GM18498 (cell line): ENCODE measurements around the gene CCDC27.
"Not testable (repeated sequence)": the region's sequence is repeated elsewhere in the genome, so short reads cannot be mapped to it uniquely, and the experiment has no call there.

Source experiments
- ATAC-seq: cut with Tn5 transposase; IDR thresholded peaks from one replicate; pipeline ENCODE4 v1.9.1; 2021; ENCODE audit warnings: mild to moderate bottlenecking, moderate library complexity; ENCODE audit not compliant: unreplicated experiment

CCDC27 gene

DNA sequence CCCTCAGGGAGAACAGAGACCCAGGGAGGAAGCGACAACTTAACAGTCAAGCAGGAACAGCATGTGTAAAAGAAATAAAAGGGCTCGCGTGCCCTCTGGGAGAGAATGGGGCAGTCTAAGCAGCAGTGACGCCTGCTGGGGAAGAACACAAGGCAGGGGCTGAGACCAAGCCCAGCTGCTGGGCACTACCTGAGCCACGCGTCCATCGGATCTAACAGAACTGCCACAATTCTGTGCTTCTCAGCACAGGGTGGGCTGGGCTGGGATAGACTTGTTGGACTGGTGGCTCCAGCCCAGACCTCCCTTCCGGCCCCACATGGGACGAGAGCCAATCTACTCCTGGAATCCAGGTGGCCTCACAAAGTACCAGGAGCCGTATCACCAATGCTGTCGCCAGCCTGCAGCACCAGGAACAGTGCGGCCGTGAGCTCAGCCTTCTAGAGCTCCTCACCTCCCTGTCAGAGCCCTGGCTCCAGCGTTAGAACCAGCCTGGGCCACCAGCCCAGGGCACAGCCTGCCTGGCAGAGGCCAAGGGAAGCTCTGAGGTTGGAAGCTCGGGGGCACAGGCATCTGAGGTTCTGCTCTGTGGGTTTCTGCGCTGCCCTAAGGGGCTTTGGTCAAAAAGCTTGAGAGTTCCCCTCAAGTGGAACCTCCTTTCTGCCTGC lies 36.6 kb downstream of the CCDC27 start:
- no peak for ATAC-seq

DNA sequence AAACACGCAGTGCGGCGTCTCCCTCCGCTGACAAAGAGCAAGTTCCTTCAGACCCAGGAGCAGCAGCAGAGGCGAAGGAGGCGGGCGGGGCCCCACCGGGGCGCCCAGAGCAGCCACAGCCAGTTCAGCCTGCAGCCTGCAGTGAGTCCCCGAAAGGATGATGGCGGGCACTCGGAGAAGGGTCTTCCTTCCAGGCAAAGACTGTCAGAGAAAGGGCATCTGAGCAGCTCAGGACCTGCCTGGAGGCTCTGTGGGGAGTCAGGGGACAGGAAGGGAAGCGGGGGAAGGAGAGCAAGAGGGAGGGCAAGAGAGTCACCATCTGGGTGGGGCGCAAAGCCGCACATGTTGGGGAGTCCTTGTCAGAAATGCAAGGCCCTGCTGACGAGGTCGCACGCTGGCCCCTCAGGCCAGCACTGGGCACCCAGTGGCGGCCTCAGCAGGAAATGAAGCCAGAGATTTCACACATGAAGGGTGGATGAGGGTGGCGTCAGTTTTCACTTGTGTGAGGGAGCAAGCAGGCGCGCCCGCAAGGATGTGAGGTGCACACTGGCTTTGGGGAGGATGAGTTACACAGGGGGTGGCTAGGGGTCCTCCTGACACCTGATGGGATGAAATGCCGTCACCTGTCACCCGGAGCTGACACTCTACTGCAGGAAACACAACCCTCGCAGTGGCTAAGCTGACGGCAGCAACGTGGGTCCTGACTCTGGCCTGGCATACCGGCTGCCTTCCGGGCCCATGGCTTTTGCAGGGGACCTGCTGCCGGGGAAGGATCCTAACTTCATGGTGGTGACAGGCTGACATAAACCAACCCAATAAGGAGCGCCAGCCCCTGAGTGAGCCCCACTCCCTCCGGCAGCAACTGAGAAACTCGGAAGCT lies 37.4 kb downstream of the CCDC27 start:
- ATAC-seq = no peak

DNA sequence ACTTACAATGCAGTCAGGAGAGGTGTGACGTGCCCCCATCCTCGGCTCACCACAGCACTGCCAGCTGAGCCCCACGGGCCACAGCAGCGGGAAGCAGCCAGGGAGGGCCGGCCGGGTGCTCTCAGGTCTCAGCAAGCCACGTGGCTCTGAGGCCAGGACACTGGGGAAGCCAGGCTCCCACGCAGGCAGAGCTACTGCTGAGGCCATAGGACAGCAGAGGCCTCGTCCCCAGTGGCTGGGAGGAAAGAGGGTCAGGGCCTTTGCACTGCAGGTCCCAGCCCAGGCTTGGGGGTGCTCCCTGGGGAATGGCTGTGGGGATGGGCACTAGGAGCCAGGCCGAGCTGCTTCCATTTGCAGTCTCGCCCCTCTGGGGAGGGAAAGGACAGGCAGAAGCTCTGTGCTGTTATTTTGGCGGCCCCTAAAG lies 38.3 kb downstream of the CCDC27 start:
- ATAC-seq = no peak

DNA sequence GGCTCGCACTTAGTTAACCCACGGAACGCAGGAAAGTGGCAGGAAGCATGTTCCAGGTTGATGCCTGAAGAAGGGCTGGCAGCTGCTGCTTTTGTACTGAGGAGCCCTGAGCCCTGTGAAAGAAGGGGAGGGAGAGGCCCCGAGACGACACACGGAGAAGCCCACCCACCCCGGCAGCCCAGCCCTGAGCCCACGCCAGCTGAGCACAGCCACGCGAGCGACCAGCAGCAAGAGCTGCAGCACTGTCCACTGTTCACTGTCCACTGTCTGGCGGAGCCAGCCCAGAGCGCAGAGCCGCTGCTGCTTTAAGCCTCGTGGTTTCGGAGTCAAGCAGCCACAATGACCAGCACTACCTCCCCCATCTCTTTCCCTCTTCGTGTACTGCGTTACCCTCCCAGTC lies 38.7 kb downstream of the CCDC27 start:
- ATAC-seq = no peak

DNA sequence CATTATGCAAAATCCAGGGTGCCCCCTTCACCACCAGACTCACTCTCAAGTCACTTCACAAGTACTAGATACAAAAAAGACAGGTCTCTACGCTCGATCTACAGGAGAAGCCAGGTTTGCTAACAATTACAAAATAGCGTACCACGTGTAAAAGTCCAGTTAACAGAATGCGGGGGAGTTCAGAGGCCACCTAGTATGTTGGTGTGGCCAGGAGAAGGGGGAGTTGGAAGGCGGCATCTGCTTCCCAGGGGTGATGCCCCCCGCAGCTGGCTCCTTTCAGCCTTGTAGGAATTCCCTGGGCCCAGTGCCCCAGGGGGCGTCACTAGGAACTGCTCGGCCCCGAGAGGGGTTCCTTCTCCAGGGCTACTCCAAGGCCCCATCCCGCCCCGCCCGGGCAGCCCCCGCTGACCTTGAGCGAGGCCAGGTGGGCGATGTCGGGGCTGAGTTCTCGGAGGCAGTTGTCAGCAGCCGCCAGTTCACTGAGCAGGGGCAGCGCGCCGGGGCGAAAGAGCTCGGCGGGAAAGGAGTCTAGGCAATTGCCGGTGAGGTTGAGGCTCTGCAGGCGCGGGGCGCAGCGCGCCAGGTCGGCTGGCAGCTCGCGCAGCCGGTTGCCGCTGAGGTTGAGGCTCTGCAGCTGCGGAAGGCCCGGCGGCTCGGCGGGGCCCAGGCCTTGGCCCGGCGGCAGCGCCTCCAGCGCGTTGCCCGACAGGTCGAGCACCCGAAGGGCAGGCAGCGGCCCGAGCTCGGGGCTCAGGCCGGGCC lies 43.4 kb downstream of the CCDC27 start:
- ATAC-seq = peak; percentile 43

DNA sequence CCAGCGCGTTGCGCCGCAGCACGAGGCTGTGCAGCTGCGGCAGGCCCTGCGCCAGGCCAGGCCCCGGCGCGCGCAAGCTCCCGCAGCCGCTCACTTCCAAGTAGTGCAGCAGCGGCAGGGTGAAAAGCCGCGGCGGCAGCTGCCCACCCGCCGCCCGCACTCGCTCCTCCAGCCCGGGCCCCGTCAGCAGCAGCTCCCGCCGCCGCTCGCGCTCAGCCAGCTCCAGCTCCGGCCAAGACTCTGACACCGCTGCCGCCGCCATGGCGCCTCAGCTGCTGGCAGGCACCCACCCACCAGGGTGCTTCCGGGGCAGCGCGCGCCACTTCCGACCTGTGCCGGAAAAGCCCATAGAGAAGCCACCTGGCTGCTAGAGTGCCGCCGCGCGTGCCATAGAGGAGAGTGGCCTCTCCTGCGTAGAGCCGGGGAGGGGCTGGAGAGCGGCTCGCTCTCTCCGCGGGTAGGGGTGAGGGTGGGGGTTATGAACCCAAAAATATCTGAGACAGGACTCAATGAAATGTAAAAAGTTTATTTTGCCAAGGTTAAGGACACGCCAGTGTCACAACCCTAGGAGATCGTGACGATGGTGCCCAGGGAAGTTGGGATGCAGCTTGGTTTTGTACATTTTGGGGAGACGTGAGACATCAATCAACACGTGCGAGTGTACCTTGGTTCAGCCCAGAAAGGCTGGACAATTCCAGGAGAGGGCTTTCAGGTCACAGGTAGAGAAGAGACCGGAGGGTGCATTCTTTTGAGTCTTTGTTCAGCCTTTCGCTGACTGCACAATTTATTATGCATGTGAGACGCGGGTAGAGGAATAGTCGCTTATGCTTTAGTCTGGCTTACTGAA lies 44.2 kb downstream of the CCDC27 start, which contains the start of gene LRRC47:
Gene LRRC47 (minus strand): TSS at position 284 of the 847 bp plus-strand sequence. CDS start 22 bp downstream, at position 262.
- ATAC-seq = peak; percentile 95

DNA sequence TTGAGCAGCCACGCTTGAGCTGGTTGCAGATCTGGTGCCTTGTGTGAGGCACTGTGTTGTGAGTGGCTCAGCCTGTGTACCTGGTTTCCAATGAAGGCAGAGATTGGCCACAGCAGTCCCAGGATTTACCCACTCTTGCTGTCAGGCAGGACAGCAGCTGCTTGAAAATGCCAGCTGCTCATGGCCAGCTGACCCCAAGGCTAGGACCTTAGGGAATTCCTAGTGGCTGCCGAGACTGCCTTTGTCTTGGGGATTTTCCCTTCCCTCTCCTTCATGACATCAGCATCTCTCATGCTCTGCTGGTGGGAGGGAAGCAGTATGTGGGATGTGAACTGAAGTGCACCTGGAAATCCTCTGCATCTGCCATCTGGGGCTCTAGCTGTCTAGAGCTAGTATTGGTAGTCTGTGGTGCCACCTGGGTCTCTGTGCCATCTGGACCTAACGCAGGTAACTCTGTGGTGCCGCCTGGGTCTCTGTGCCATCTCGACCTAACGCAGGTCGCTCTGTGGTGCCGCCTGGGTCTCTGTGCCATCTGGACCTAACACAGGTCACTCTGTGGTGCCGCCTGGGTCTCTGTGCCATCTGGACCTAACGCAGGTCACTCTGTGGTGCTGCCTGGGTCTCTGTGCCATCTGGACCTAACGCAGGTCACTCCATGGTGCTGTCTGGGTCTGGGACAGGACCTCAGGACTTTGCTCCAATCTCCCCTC lies 47.9 kb downstream of the CCDC27 start:
- no peak for ATAC-seq

DNA sequence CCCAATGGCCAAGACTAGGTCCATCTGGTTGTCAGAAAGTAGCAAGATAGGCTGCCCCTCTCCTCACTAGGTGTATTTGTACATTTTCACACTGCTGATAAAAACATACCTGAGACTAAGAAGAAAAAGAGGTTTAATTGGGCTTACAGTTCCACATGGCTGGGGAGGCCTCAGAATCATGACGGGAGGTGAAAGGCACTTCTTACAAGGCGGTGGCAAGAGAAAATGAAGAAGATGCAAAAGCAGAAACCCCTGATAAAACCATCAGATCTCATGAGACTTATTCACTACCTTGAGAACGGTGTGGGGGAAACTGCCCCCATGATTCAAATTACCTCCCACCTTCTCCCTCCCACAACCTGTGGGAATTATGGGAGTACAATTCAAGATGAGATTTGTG lies 48.5 kb downstream of the CCDC27 start:
- ATAC-seq = not testable (repeated sequence)

DNA sequence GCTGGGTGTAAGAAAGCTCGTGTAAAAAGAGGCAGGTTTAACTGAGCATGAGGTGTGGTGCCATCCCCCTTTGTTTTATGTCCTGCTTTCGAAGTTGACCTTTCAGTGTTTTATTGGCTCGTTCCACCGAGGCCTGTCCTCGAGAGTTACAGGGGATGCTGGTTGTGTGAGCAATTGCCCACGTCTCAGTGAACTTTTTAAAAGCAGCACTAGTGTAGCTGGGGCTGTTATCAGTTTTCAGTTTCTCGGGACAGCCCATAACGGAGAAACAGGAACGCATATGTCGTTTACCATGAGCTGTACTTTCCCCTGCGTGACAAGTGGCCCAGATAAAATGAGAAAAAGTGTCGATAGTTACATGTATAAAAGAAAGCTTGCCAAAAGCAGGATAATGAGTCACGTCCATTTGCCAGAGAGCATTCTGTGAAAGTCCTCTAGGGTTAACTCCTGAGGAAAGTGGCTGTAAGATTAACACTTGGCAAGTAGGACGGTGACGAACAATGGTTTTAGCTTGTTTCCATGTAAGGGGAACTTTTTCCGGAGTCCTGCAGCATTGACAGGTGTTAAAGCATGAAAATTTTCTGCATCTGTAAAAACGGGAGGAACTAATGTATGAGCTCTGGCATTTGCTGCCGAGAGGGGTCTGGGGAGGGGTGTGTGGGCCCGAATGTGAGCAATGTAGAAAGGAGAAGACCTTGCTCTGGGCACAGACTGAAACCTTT lies 51.8 kb downstream of the CCDC27 start:
- no peak for ATAC-seq

DNA sequence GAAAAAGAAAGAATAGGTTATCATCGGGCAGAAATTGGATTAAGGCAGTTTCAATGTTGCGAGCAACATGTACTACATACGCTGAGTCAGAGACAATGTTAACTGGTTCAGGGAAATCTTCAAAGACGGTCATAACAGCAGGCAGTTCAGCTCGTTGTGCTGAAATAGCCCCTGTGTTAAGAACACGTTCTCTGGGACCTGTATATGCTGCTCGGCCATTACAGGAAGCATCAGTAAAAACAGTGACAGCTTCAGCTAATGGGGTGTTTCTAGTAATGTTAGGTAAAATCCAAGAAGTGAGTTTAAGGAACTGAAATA lies 52.3 kb downstream of the CCDC27 start:
- ATAC-seq = not testable (repeated sequence)

DNA sequence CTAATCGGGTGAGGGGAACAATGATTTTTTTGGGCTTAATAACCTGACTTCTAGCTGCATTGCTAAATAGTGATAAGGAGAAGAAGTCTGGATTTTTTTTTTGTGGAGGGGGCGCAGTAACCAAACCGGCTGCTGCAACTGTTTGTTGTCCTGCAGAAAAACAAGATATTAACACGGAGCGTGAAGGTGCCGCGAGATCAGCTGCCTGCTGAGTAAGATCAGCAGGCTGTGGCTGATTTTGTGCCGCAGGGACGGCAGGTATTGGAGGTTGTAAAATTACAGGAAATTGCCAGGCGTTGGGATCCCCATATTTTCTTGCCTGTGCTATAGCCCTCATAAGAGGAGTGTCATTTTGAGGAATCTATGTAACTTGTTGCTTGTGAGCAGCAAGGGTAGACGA lies 52.8 kb downstream of the CCDC27 start:
- no peak for ATAC-seq

DNA sequence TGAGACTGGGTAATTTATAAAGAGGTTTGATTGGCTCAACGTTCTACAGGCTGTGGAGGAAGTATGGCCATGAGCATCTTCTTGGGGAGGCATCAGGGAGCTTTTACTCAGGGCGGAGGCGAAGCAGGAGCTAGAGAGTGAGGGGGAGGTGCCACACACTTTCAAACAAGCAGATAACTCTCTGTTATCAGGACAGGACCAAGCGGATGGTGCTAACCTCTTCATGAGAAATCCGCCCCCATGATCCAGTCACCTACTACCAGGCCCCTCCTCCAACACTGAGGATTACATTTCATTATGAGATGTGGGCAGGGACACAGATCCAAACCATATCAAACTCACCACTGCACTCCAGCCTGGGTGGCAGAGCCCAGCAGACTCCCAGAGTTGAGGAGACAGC lies 55.5 kb downstream of the CCDC27 start:
- ATAC-seq = no peak

DNA sequence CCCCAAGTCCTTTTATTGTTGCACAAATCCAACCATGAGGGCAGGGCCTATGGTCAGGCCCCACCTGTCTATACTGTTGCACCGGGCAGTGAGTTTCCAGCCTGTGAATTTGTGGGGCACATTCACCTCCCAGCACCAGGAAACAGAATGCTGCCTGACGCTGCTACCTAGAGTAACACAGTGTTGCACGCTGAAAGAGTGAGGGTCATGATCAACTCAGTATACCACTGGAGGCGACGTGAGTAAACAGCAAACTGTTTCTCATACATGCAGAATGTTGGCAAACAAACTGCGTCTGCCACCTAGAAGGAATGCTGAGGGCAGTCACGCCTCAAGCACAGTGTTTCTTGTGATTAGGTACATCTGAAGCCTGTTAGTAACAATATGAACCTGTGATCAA lies 57.4 kb downstream of the CCDC27 start:
- ATAC-seq = no peak

DNA sequence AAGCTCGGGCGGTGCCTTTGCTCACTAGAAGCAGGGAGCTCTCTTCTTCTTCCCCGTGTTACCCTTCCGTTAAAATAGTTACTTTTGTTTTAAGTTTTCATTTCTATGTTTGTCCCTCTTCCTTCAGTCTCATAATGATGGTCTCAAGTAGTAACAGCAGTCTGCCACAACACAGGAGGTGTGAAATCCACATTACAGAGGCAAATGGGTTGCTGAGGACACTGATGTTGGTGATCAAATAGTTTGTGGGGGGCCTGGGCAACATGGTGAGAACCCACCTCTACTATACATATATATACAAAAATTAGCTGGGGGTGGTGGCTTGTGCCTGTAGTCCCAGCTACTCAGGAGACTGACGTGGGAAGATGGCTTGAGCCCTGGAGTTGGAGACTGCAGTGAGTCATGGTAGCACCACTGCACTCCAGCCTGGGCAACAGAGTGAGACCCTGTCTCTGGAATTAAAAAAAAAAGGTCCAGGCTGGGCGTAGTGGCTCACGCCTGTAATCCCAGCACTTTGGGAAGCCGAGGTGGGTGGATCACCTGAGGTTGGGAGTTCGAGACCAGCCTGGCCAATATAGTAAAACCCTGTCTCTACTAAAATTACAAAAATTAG lies 58.0 kb downstream of the CCDC27 start:
- not testable (repeated sequence) for ATAC-seq

DNA sequence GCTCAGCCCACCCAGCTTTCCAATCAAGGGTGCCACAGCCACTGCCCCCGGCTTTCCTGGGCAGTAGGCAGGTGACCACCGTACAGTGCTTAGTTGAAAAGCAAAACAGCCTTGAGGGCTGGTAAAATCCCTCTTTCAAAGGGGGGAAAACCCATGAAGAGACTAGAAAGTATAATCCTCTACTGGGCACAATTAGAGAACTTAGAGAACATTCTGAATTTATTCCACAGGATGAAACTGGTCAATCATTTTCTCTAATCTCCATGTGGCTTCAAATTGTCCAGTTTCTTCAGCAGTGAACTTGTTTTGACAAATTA lies 59.3 kb downstream of the CCDC27 start:
- no peak for ATAC-seq

DNA sequence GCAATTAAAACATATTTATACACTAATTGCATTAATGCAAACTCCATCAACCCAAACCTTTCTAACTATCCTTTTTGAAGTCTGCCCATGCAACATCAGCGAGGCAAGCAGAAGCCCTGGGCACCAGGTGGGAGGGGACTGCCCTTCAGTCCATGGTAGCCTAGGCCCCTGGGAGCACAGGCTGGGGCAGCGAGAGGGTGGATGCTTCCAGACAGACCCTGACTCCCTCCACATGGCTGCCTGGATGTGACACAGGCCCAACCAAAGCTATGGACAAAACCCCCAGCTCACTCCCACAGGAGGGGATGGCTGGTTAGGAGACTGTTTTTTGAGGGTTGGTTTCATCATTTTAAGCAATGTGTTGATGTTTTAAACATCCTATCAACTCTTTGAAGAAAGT lies 61.8 kb downstream of the CCDC27 start:
- no peak for ATAC-seq

DNA sequence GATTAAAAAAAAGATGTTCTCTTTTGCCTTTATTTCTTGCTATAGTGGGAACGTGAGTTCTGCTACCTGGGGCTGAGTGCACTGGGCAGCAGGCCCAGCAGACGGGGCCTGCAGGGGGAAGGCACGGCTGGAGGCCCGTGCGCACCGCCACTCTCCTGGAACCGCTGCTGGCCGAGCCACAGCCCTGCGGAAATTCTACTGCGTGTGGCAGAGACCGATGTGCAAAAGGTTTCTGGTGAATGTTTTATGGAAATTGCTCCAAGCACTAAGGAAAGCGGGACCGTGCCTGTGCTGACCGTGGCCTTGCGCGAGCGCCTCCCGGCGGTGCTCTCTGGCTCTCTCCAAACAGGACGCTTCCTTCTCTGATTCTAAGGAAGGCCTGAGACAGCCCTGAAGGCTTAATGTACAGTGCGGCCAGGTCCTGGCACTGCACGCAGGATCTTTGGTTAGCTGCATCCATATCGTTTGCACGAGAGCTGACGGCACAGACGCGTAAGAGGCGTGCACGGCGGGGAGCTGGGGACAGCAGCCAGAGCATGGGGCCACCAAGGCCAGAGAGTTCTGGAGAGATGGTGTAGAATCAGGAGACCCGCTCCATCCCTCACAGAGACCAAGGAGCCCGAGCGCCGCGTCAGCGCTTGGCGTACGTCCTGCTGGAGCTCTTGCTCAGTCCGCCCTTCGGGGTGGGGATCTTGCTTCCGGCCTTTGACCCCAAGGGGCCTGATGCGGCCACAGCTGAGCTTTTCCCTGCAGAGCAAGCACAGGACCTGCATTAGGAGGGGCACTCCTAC lies 62.7 kb downstream of the CCDC27 start:
- no peak for ATAC-seq
